Fibroblast of skin of back (primary cell): Measurements from ENCODE around the gene SLC39A11.
"Not testable (repeated sequence)": the region's sequence is repeated elsewhere in the genome, so short reads cannot be mapped to it uniquely, and the experiment has no call there.

Experiments
- DNase-seq: peaks from one replicate; pipeline ENCODE4 v3.0.0-alpha.2; 2013

Gene SLC39A11

DNA sequence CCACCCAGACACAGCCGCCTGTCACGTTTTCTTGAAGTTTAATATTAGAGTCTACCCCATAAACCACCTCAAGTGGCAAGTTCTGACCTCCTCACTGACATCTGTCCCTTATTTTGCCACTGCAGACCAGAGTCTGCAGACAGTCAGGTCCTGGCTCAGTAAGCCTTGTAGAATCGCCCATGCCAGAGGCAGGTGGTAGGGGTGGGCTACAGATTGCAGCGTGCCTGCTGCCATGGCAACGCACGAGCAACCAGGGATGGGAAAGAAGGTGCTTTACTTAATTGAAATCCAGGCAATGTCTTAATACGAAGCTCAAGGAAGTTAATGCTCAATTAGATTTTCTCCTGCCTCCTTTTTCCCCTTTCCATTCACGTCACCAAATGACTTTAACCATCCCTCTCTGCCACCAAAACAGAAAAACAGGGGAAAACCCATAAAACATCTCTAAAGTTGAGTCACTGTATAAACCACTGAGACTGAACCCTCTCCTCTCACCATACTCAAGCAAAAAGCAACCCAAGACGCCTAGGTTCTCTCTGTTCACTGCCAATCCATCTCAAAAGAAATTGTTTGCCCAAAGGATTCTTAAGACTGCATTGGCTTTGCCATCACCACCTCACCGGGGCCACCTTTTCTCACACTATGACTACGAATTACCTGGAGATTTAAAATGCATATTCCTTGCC lies 228.8 kb downstream of the SLC39A11 start:
- no peak for DNase-seq

GRCh38 chr17:72862276-72862999 lies 230.1 kb downstream of the SLC39A11 start:
- no peak for DNase-seq

GRCh38 chr17:72861811-72862210 lies 230.7 kb downstream of the SLC39A11 start:
- no peak for DNase-seq

- no peak for DNase-seq
Measured at GRCh38 chr17:72860778-72861177, 231.7 kb downstream of the SLC39A11 start.

GRCh38 chr17:72858826-72859495 lies 233.5 kb downstream of the SLC39A11 start:
- no peak for DNase-seq

DNA sequence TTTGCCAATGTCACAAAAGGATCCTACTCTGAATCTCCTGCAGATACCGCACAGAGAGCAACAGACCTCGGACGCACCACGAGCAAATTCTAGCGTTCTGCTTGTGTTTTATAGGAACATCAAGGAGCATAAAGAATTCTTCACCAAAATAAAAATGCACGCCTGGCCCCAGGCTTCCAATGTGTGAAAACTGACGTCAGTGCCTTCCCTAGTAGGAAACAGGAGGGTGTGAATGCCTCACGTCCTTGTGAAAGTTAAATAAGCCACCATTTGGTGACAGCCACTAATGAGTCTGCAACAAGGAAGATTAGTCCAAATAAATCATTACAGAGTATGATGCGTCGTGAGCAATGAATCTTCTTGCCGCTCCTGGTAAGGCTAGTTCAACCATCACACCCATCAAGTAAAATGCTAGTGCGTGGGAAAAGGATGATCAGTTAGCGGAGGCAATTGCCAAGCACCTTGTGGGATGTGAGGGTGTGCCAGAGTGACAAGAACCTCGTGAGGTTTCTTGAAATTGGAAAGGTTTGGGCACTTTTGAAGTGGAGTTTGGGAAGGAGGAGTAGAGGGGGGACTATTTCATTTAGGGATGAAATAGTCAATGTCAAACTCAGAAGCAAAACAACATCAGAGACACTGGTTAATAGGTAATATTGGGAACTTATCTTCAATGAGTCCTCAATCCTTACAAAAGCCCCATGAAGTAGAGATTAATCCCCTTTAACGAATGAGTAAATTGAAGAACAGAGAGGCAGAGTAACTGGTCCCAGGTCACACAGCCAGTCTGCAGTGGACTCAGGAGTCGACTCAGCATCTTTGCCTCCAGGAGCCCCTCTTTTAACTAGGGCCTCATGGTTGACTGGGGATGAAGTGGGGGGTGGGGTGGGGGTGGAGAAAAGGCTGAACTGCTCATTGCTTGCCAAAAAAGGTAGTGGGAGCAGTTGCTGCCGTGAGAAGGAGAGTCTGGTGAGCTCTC lies 238.8 kb downstream of the SLC39A11 start:
- no peak for DNase-seq

- DNase-seq: peak; percentile 5
Measured at GRCh38 chr17:72852277-72852938, 240.1 kb downstream of the SLC39A11 start.

DNA sequence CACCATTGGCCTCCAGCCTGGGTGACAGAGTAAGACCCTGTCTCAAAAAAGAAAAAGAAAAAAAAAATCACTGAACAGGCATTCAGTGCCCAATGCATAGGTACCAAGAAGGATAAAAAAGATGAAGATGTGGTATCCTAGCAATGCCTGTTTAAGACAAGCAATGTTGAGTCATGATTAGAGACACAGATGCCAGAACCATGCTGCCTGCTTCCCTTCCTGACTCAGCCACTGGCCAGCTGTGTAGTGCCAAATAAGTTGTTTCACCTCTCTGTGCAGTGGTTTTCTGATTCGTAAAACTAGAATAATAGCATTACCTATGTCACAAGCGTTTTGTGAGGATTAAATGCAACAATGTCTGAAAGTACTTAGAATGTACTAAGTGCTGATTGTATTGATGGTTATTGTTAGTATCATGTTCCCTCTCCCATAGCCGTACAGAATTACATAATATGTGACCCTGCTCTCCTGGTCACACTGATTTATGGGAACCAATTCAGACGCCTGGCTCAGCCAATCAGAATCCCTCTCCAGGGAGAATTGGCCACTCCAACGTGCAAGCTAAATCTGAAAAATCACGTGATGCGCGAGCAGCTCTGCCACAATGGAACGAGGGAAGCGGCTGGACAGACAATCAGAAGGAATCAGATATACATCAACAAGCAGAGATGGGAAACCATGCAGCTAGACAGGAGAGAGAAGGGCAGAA lies 241.9 kb downstream of the SLC39A11 start:
- peak; percentile 30 for DNase-seq

DNA sequence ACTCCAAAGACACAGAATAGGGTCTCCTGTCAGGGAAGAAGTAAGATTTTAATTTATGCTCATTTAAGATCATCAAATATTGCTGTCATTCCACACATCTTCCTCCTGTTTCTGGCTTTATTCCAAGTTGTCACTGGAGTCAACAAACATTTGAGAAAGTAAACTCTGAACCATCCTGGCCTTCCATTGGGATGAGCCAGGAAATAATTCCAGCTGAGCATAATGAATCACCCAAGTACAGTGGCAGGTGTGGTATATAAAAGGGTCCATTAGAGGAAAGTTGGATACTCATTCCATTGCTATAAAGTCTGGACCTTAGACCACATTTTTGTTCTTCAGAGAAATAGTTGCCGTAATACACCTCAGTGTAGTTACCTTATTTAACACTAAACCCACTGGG lies 246.1 kb downstream of the SLC39A11 start:
- no peak for DNase-seq

GRCh38 chr17:72843591-72843990 lies 248.9 kb downstream of the SLC39A11 start:
- no peak for DNase-seq

- DNase-seq: no peak
Measured at GRCh38 chr17:72840019-72840418, 252.5 kb downstream of the SLC39A11 start.

DNA sequence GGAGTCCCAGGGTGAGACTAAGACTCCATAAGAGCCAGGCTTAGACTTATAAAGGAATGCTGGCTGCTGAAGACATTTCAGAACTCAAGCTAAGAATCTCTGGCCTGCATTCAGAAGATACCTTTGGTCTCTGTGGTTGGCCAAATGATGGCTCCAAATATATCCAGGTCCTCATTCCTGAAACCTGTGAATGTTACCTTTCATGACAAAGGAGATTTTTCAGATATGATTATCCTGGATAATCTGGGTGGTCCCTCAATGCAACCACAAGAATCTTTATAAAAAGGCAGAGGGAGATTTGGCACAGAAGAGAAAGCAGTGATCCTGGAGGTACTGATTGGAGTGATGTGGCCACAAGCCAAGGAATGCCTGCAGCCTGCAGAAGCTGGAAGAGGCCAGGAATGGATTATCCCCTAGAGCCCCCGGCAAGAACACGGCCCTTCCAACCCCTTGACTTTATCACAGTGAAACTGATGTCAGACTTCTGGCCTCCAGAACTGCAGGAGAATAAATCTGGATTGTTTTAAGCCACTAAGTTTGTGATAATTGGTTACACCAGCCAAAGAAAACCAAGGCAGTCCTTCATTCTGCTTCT lies 253.3 kb downstream of the SLC39A11 start:
- DNase-seq: no peak

- no peak for DNase-seq
Measured at GRCh38 chr17:72838581-72838980, 253.9 kb downstream of the SLC39A11 start.

GRCh38 chr17:72838068-72838467 lies 254.4 kb downstream of the SLC39A11 start:
- no peak for DNase-seq

DNA sequence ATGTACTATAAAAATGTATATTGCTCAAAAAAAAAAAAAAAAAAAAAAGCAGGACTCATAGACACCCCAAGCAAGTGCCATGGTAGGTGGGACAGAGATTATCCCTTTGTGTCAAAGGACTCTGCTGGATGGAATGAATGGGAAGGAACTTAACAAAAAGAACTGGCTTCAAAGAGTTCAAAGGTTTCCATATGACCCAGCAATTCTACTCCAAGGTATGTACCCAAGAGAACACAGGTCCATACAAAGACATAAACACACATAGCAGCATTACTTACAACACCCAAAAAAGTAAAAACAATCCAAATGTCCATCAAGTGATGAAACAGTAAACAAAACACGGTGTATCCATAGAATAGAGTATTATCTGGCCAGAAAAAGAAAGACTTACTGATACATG lies 255.2 kb downstream of the SLC39A11 start:
- no peak for DNase-seq

GRCh38 chr17:72833128-72833765 lies 259.2 kb downstream of the SLC39A11 start:
- DNase-seq: no peak

- DNase-seq: no peak
Measured at GRCh38 chr17:72832306-72832705, 260.2 kb downstream of the SLC39A11 start.

DNA sequence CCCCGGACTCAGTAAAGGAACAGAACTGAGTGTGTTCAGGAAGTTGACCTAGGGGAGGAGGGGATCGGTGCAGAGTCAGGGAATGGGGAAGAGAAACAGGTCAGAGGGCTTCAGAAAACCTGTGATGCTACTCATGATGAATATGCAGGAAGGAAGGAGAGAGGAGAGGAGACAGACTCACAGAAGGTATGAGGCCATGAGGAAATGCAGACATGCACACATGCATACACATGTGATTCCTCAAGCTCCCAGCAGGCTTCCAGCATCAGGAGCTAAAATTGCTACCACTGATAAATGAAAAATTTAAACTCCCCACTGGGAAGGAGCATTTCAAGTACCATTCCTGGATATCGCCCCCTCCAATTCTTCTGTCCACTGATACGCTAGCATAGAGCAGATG lies 262.6 kb downstream of the SLC39A11 start:
- no peak for DNase-seq

GRCh38 chr17:72826602-72827001 lies 265.9 kb downstream of the SLC39A11 start:
- peak; percentile 38 for DNase-seq

DNA sequence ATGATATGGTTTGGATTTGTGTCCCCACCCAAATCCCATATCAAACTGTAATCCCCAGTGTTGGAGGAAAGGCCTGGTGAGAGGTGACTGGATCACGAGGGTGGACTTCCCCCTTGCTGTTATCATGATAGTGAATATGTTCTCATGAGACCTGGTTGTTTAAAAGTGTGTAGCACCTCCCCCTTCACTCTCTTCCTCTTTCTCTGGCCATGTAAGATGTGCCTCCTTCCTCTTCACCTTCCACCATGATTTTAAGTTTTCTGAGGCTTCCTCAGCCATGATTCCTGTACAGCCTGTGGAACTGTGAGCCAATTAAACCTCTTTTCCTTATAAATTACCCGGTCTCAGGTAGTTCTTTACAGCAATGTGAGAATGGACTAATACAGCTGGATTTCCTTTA lies 266.4 kb downstream of the SLC39A11 start:
- DNase-seq: not testable (repeated sequence)
